Hepatic stellate cell (primary cell): Measurements from ENCODE around the gene THRB.

ENCODE experiments used
- DNase-seq: peaks from one replicate; pipeline ENCODE4 v3.0.0; 2011; ENCODE audit warnings: low spot score

THRB gene

GRCh38 chr3:24487325-24488262 is 7.1 kb downstream of the THRB start:
- no peak for DNase-seq

- no peak for DNase-seq
These were observed 9.1 kb downstream of the THRB start for GRCh38 chr3:24485511-24485910.

- DNase-seq: no peak
These were observed 10.8 kb downstream of the THRB start for GRCh38 chr3:24483873-24484272.

GRCh38 chr3:24482096-24482705 is 12.4 kb downstream of the THRB start:
- no peak for DNase-seq

- DNase-seq: no peak
These were observed 13.5 kb downstream of the THRB start for GRCh38 chr3:24481193-24481592.

GRCh38 chr3:24480497-24480896 is 14.2 kb downstream of the THRB start:
- DNase-seq: no peak

GRCh38 chr3:24479816-24480215 is 14.8 kb downstream of the THRB start:
- DNase-seq: no peak

- DNase-seq: no peak
These were observed 17.6 kb downstream of the THRB start for GRCh38 chr3:24476871-24477656.

- no peak for DNase-seq
These were observed 18.7 kb downstream of the THRB start for GRCh38 chr3:24475925-24476324.

GRCh38 chr3:24474862-24475261 is 19.8 kb downstream of the THRB start:
- DNase-seq: no peak

- no peak for DNase-seq
These were observed 22.3 kb downstream of the THRB start for GRCh38 chr3:24472358-24472757.

GRCh38 chr3:24471486-24471885 is 23.2 kb downstream of the THRB start:
- no peak for DNase-seq

GRCh38 chr3:24470277-24470676 is 24.4 kb downstream of the THRB start:
- DNase-seq: no peak

GRCh38 chr3:24464389-24464788 is 30.3 kb downstream of the THRB start:
- DNase-seq: no peak

GRCh38 chr3:24462737-24463136 is 31.9 kb downstream of the THRB start:
- no peak for DNase-seq

GRCh38 chr3:24460974-24461373 is 33.7 kb downstream of the THRB start:
- DNase-seq: no peak

- DNase-seq: no peak
These were observed 36.9 kb downstream of the THRB start for GRCh38 chr3:24457719-24458118.

- no peak for DNase-seq
These were observed 39.8 kb downstream of the THRB start for GRCh38 chr3:24454856-24455255.

- no peak for DNase-seq
These were observed 40.3 kb downstream of the THRB start for GRCh38 chr3:24454393-24454792.

- no peak for DNase-seq
These were observed 43.1 kb downstream of the THRB start for GRCh38 chr3:24451461-24452099.

- no peak for DNase-seq
These were observed 44.3 kb downstream of the THRB start for GRCh38 chr3:24450160-24450907.
